ENCODE measurements around the gene UTS2R. TPM values are rescaled to one million over a fixed set of nuclear protein-coding genes. Genes with fewer than 3 reads are reported as not detected.

Gene UTS2R
- total and polyA plus RNA-seq, 3 donors from 2014 or later, result 0.32 to 28.1 (median 3.8) TPM

GRCh38 chr17:82334622-82335394 lies 36.8 kb upstream of the UTS2R start:
- intact Hi-C loops (cut with DNase I; ENCODE audit: low total_unique reads), result no loop called here
- no peaks in the 10 kb centered on the region for H3K36me3 ChIP-seq (ENCODE audit: low read depth, missing control alignments)
- no peak for DNase-seq
- peak overlapping the region; percentile 8 to 78 for H3K27ac ChIP-seq
- no peaks in the 10 kb centered on the region for H3K27me3 ChIP-seq
- TF ChIP-seq, protein P1, sequence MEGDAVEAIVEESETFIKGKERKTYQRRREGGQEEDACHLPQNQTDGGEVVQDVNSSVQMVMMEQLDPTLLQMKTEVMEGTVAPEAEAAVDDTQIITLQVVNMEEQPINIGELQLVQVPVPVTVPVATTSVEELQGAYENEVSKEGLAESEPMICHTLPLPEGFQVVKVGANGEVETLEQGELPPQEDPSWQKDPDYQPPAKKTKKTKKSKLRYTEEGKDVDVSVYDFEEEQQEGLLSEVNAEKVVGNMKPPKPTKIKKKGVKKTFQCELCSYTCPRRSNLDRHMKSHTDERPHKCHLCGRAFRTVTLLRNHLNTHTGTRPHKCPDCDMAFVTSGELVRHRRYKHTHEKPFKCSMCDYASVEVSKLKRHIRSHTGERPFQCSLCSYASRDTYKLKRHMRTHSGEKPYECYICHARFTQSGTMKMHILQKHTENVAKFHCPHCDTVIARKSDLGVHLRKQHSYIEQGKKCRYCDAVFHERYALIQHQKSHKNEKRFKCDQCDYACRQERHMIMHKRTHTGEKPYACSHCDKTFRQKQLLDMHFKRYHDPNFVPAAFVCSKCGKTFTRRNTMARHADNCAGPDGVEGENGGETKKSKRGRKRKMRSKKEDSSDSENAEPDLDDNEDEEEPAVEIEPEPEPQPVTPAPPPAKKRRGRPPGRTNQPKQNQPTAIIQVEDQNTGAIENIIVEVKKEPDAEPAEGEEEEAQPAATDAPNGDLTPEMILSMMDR (IDR thresholded peaks at IDR 0.05), result no peak
- TF ChIP-seq POLR2A (IDR thresholded peaks at IDR 0.05), result no peak
- no peaks in the 10 kb centered on the region for H3K9me3 ChIP-seq
- peaks cover 27% of the 10 kb centered on the region for H3K4me1 ChIP-seq
- no peak overlapping the region for H3K4me3 ChIP-seq
- WGBS, 2 donors, result 40 to 50% methylated on average over 10 to 16 of the region's 16 CpGs

DNA sequence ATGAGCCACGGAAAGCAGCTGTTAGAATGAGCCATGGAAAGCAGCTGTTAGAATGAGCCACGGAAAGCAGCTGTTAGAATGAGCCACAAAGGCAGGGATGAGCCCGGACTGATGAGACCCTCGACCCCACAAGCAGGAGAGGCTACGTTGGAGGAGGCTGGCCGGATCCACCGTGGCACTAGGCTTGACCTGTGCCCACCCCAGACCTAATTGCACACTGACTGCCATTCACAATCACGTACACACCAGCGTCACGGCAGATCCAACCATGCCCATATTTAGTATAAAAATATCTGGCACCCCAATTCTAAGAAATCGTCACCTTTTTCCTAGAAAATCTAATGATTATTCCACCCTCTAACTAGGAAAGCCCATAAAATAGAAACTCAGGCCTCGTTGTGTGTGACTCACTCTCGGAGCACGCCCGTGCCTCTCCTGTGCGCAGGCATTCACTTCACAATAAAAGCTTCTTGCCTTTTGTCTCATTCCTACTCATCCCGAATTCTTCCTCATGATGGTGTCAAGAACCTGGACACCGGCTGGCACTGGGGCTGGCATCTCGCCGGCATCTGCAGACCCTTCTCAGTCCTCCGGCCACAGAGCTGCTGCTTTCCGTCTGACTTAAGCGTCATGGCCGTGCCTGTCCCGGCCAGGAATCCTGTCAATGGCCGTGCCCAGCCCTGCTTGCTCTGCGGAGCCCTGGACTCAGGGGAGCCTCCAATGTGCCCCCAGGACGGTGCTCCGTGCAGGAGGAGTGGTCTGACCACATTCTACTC lies 32.5 kb upstream of the UTS2R start:
- DNase-seq, result peak; percentile 47
- H3K27ac ChIP-seq, result no peak overlapping the region
- WGBS, 2 donors, result 45 to 52% methylated on average over 23 to 29 of the region's 29 CpGs
- peaks cover 13% of the 10 kb centered on the region for H3K4me1 ChIP-seq
- TF ChIP-seq, protein P1 (IDR thresholded peaks at IDR 0.05), result no peak
- no peak for TF ChIP-seq POLR2A (IDR thresholded peaks at IDR 0.05)
- no peaks in the 10 kb centered on the region for H3K9me3 ChIP-seq
- intact Hi-C loops (cut with DNase I; ENCODE audit: low total_unique reads), result no loop called here
- no peaks in the 10 kb centered on the region for H3K36me3 ChIP-seq (ENCODE audit: low read depth, missing control alignments)
- no peaks in the 10 kb centered on the region for H3K27me3 ChIP-seq
- H3K4me3 ChIP-seq, result no peak overlapping the region

DNA sequence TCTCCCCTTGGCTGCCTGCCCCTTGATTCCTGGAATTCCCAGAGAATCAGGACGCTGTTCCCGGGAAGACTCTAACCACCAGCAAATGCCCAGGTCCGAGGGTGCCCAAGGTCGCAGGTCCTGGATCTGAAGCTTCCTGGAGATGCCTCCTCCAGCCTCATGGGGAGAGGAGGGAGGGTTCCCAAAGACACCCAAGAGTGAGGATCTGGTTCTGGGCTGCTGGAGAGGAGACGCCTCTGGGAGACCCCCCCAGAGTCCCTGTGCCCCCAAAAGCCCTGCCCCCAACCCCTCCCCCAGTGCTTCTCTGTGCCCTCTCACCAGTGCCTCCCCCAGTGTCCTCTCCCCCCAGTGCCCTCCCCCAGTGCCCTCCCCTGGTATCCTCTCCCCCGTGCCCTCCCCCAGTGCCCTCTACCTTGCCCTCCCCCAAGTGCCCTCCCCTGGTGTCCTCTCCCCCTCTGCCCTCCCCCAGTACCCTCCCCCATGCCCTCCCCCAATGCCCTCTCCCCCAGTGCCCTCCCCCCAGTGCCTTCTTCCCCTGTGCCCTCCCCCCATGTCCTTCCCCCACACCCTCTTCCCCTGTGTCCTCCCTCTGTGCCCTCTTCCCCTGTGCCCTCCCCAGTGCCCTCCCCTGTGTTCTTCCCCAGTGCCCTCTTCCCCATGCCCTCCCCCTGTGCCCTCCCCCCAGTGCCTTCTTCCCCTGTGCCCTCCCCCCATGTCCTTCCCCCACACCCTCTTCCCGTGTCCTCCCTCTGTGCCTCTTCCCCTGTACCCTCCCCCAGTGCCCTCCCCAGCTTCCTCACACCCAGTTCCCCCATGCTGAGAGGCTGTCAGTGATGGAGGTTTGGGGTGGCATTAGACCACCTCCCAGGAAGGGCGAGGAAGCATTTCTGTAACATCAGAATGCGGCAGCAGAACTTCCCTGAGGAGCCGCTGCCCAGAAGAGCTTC lies 31.7 kb upstream of the UTS2R start:
- no peak overlapping the region for H3K4me3 ChIP-seq
- TF ChIP-seq POLR2A (IDR thresholded peaks at IDR 0.05), result no peak
- TF ChIP-seq, protein P1 (IDR thresholded peaks at IDR 0.05), result no peak
- 66 to 76% methylated on average over 8 of the region's 10 CpGs for WGBS, 2 donors
- H3K27ac ChIP-seq, result no peak overlapping the region
- no peaks in the 10 kb centered on the region for H3K9me3 ChIP-seq
- no peaks in the 10 kb centered on the region for H3K27me3 ChIP-seq
- no peak for DNase-seq
- H3K36me3 ChIP-seq (ENCODE audit: low read depth, missing control alignments), result no peaks in the 10 kb centered on the region
- peaks cover 4% of the 10 kb centered on the region for H3K4me1 ChIP-seq
- intact Hi-C loops (cut with DNase I; ENCODE audit: low total_unique reads), result no loop called here

GRCh38 chr17:82342361-82343079 lies 29.0 kb upstream of the UTS2R start:
- Histone ChIP-seq H3K4me3 (no peak overlapping the region), H3K27ac (no peak overlapping the region), H3K36me3 (ENCODE audit: low read depth, missing control alignments) (no peaks in the 10 kb centered on the region), H3K27me3 (no peaks in the 10 kb centered on the region), H3K9me3 (no peaks in the 10 kb centered on the region), H3K4me1 (no peaks in the 10 kb centered on the region)
- no peak for DNase-seq
- TF ChIP-seq POLR2A (IDR thresholded peaks at IDR 0.05), result no peak
- TF ChIP-seq, protein P1 (IDR thresholded peaks at IDR 0.05), result no peak
- intact Hi-C loops (cut with DNase I; ENCODE audit: low total_unique reads), result no loop called here
- WGBS, 2 donors, result 71 to 74% methylated on average over 20 to 28 of the region's 28 CpGs
